Heart left ventricle (tissue), 13 donors: ENCODE results near the gene MCTP2.

Source experiments
- POLR2A ChIP-seq, 2 donors: fragments of 450-650 bp; IDR thresholded peaks; one replicate each; pipeline ENCODE4 v1.6.1; 2017; ENCODE audit warnings: antibody characterized with exemption in 2 of 2, mild to moderate bottlenecking in 2 of 2, moderate library complexity in 2 of 2
- TF ChIP-seq, protein P1 (sequence below), 12 donors: fragments of 200-600 bp; sonication (generic) in 4 of 12; IDR thresholded peaks; one replicate each; pipeline versions ENCODE4 v1.5.0 to v1.8.0; 2018 to 2022; ENCODE audit warnings: antibody characterized with exemption in 12 of 12, mild to moderate bottlenecking in 5 of 12
- donor health status: ischemic (EF 13 %, LVEDD 7.1; RV severe dilation, severe dysfunction).
- donor health status: DM: no; HTN: yes; CAD: no.
- donor health status: DM: no; HTN: no; CAD: no.
- donor health status: ischemic (EF 25% LVEDD 6.9; RV normal size, moderate dysfunction).
- donor health status: ischemic (EF 25% LVEDD 5.7; RV mildly dilated, moderate dysfunction).
- donor health status: ischemic (EF 35%, LVEDD 5.7; RV mildly dilated, moderate dysfunction).
- donor health status: nonischemic (EF 11% LVEDD 7.7; RV severe dilation, severe dysfunction).
- donor health status: DM: yes; HTN: yes; CAD: no.
- donor health status: PGD.
- donor health status: ischemic (EF 29% LVEDD 5.4; RV normal size, mild dysfunction).
- donor health status: nonischemic (EF 23%, LVEDD 6.1; RV moderate dilation, normal function).

DNA sequence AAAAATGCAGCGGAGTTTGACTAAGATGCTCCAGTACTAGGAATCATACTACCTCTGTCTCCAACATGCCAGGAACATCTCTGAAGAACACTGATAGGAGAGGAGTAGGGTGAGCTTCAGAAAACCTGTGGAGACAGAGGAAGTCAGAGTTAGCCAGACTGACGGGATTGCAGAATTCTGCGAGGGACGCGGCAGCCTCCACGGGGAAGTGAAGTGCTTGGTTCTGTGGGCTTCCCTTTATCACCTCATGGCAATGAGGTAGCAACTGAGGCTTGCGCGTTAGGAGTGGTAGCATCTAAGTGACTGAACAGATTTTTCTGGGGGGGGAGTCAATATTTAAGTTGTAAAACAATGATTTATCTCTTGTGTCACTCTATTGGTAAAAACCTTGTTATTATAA is 226.3 kb downstream of the MCTP2 start:
- TF ChIP-seq, protein P1, sequence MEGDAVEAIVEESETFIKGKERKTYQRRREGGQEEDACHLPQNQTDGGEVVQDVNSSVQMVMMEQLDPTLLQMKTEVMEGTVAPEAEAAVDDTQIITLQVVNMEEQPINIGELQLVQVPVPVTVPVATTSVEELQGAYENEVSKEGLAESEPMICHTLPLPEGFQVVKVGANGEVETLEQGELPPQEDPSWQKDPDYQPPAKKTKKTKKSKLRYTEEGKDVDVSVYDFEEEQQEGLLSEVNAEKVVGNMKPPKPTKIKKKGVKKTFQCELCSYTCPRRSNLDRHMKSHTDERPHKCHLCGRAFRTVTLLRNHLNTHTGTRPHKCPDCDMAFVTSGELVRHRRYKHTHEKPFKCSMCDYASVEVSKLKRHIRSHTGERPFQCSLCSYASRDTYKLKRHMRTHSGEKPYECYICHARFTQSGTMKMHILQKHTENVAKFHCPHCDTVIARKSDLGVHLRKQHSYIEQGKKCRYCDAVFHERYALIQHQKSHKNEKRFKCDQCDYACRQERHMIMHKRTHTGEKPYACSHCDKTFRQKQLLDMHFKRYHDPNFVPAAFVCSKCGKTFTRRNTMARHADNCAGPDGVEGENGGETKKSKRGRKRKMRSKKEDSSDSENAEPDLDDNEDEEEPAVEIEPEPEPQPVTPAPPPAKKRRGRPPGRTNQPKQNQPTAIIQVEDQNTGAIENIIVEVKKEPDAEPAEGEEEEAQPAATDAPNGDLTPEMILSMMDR (IDR thresholded peaks at IDR 0.05) = no peak
- no peak for TF ChIP-seq POLR2A (IDR thresholded peaks at IDR 0.05)
